Neural cell (in vitro differentiated cells): ENCODE measurements around the gene IL11. TPM values are rescaled to one million over a fixed set of nuclear protein-coding genes. Genes with fewer than 3 reads are reported as not detected.
A peak's percentile ranks its signal among the peaks of the same experiment; 100 is the strongest.

Source experiments
- H2AFZ ChIP-seq: fragments of 200-600, 300-800 bp; sonication (generic), shearing (Covaris generic); 2 replicates; pipeline ENCODE4 v1.6.0; 2014; ENCODE audit warnings: low read depth, mild to moderate bottlenecking, antibody characterized with exemption, low read length, moderate library complexity
- H3F3A ChIP-seq: fragments of 200-600 bp; shearing (Covaris generic); 2 replicates; pipeline ENCODE4 v1.6.1; 2016; ENCODE audit warnings: mild to moderate bottlenecking, moderate library complexity, mixed read lengths, antibody characterized with exemption, low read length; ENCODE audit not compliant: insufficient read depth, poor library complexity, severe bottlenecking
- H3K27ac ChIP-seq: fragments of 200-600, 300-800 bp; sonication (generic), shearing (Covaris generic); 2 replicates; pipeline ENCODE4 v1.5.1; 2014; ENCODE audit warnings: mild to moderate bottlenecking, low read length, moderate library complexity
- H3K27me3 ChIP-seq: fragments of 300-800, 200-600 bp; sonication (generic), shearing (Covaris generic); 2 replicates; pipeline ENCODE4 v1.6.0; 2014; ENCODE audit warnings: mild to moderate bottlenecking, low read depth, low read length, moderate library complexity; ENCODE audit not compliant: insufficient read depth
- H3K36me3 ChIP-seq: fragments of 300-800, 200-600 bp; sonication (generic), shearing (Covaris generic); 2 replicates; pipeline ENCODE4 v1.5.1; 2014; ENCODE audit warnings: mild to moderate bottlenecking, antibody characterized with exemption, low read length, moderate library complexity; ENCODE audit not compliant: insufficient read depth
- H3K4me2 ChIP-seq: fragments of 300-800, 200-600 bp; sonication (generic), shearing (Covaris generic); 2 replicates; pipeline ENCODE4 v1.6.0; 2014; ENCODE audit warnings: mild to moderate bottlenecking, low read length
- H3K4me3 ChIP-seq: fragments of 300-800, 200-600 bp; sonication (generic), shearing (Covaris generic); 2 replicates; pipeline ENCODE4 v1.5.1; 2014; ENCODE audit warnings: mild to moderate bottlenecking, low read length, moderate library complexity
- H3K79me2 ChIP-seq: fragments of 200-600 bp; shearing (Covaris generic); replicated peaks from 2 replicates; pipeline ENCODE4 v1.6.0; 2014; ENCODE audit warnings: mild to moderate bottlenecking, low read length, moderate library complexity; ENCODE audit not compliant: insufficient read depth
- H3K9ac ChIP-seq: fragments of 300-800, 200-600 bp; sonication (generic), shearing (Covaris generic); 2 replicates; pipeline ENCODE4 v1.6.1; 2016; ENCODE audit warnings: mild to moderate bottlenecking, low read length, mixed read lengths
- H3K9me2 ChIP-seq: fragments of 200-600 bp; shearing (Covaris generic); 2 replicates; pipeline ENCODE4 v1.6.1; 2016; ENCODE audit warnings: mild to moderate bottlenecking, low read length, mixed read lengths; ENCODE audit not compliant: insufficient read depth
- H3K9me3 ChIP-seq: fragments of 200-600, 300-800 bp; sonication (generic), shearing (Covaris generic); 2 replicates; pipeline ENCODE4 v1.6.1; 2016; ENCODE audit warnings: mild to moderate bottlenecking, mixed run types, low read length, moderate library complexity, mixed read lengths
- H4K20me1 ChIP-seq: fragments of 200-600 bp; shearing (Covaris generic); 2 replicates; pipeline ENCODE4 v1.6.1; 2016; ENCODE audit warnings: mild to moderate bottlenecking, mixed run types; ENCODE audit not compliant: insufficient read depth
- CTCF ChIP-seq: fragments of 450-650 bp; IDR thresholded peaks from 2 replicates; pipeline ENCODE4 v1.5.1; 2014; ENCODE audit warnings: antibody characterized with exemption, mild to moderate bottlenecking, moderate library complexity; ENCODE audit not compliant: poor library complexity, severe bottlenecking
- EP300 ChIP-seq: fragments of 450-650 bp; conservative IDR thresholded peaks from 2 replicates; pipeline ENCODE4 v1.6.1; 2014; ENCODE audit warnings: antibody characterized with exemption, mild to moderate bottlenecking, moderate library complexity; ENCODE audit not compliant: poor library complexity, severe bottlenecking
- EZH2 ChIP-seq: fragments of 200-600, 300-800 bp; shearing (Covaris generic), sonication (generic); IDR thresholded peaks from 2 replicates; pipeline ENCODE4 v1.6.1; 2014; ENCODE audit warnings: antibody characterized with exemption, low read length, borderline replicate concordance, mild to moderate bottlenecking; ENCODE audit not compliant: insufficient read depth, poor library complexity, severe bottlenecking
- MXI1 ChIP-seq: fragments of 450-650 bp; conservative IDR thresholded peaks from 2 replicates; pipeline ENCODE4 v1.6.1; 2014; ENCODE audit warnings: antibody characterized with exemption, mild to moderate bottlenecking; ENCODE audit not compliant: poor library complexity, severe bottlenecking
- POLR2AphosphoS5 ChIP-seq: IDR thresholded peaks from 2 replicates; pipeline ENCODE4 v1.6.1; 2012
- RAD21 ChIP-seq: fragments of 450-650 bp; conservative IDR thresholded peaks from 2 replicates; pipeline ENCODE4 v1.6.1; 2014; ENCODE audit warnings: antibody characterized with exemption, mild to moderate bottlenecking, moderate library complexity
- REST ChIP-seq: IDR thresholded peaks from 2 replicates; pipeline ENCODE4 v1.6.1; 2012; ENCODE audit warnings: borderline replicate concordance
- SMC3 ChIP-seq: fragments of 450-650 bp; conservative IDR thresholded peaks from 2 replicates; pipeline ENCODE4 v1.6.1; 2014; ENCODE audit warnings: antibody characterized with exemption, mild to moderate bottlenecking, moderate library complexity; ENCODE audit not compliant: poor library complexity
- TAF1 ChIP-seq: IDR thresholded peaks from 2 replicates; pipeline ENCODE4 v1.6.1; 2012; ENCODE audit warnings: low read depth
- polyA plus RNA-seq: library from polyadenylated mRNA; depleted of rRNA; stranded (reverse); fragments of >200 nt; gene quantifications from 2 replicates; pipeline ENCODE4 v1.2.3, GENCODE V29; 2014

IL11 gene
- polyA plus RNA-seq, 1 donor from 2014 or later = 0.62 TPM

- Histone ChIP-seq H4K20me1 (peaks cover 5% of the 10 kb centered on the region), H3K4me2 (peak within 1 kb of the TSS; percentile 100), H3K9me2 (no peaks in the 10 kb centered on the region), H3K79me2 (peaks cover 10% of the 10 kb centered on the region), H3K9me3 (no peaks in the 10 kb centered on the region), H3K9ac (peak within 1 kb of the TSS; percentile 99), H3K27ac (peak within 1 kb of the TSS; percentile 100), H3K27me3 (no peaks in the 10 kb centered on the region), H3F3A (no peaks in the 10 kb centered on the region), H3K36me3 (no peaks in the 10 kb centered on the region), H3K4me3 (peak within 1 kb of the TSS; percentile 95), H2AFZ (peak within 1 kb of the TSS; percentile 62)
- TF ChIP-seq EZH2 (no peak), SMC3 (no peak), TAF1 (peak; percentile 29), POLR2AphosphoS5 (peak; percentile 89), CTCF (peak; percentile 69), RAD21 (no peak), EP300 (peak; percentile 8), REST (peak; percentile 65), MXI1 (peak; percentile 44)
These were observed 31.0 kb downstream of the IL11 start, which contains the start of gene KMT5C for GRCh38 chr19:55339105-55339888. TSS of gene KMT5C (plus strand) at chr19:55339876. CDS start at chr19:55341937, 2,061 bp downstream.

DNA sequence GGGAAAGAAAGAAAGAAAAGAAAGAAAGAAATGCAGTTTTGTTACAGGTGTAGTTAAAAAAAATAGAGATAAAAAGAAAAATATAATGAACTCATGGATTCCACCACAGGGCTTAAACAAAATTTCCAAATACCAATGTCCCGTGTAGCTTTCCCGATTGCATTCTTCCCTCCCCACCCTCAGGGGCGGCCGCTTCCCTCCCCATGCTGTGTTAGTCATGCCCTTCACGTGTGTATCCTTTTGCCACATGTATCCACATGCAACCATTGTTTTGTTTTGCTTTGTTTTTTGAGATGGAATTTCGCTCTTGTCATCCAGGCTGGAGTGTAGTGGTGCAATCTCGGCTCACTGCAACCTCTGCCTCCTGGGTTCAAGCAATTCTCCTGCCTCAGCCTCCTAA lies 34.2 kb downstream of the IL11 start:
- TF ChIP-seq REST (no peak), RAD21 (no peak), SMC3 (no peak), POLR2AphosphoS5 (no peak), CTCF (no peak), EP300 (no peak), TAF1 (no peak), MXI1 (no peak), EZH2 (no peak)
- no peaks in the 10 kb centered on the region for H4K20me1 ChIP-seq
- H3K36me3 ChIP-seq = no peaks in the 10 kb centered on the region

More for the DNA sequence above, 34.2 kb downstream of the IL11 start:
- no peak overlapping the region for H3K4me3 ChIP-seq
- no peaks in the 10 kb centered on the region for H3K27me3 ChIP-seq
- no peak overlapping the region for H3K27ac ChIP-seq
- H3K4me2 ChIP-seq = no peak overlapping the region
- H2AFZ ChIP-seq = no peak overlapping the region
- no peaks in the 10 kb centered on the region for H3K9me2 ChIP-seq
- H3F3A ChIP-seq = no peaks in the 10 kb centered on the region
- no peaks in the 10 kb centered on the region for H3K9me3 ChIP-seq
- H3K9ac ChIP-seq = no peak overlapping the region
- peaks cover 10% of the 10 kb centered on the region for H3K79me2 ChIP-seq
